Fibroblast of lung (primary cell): ENCODE data around the gene TNIP1. TPM values are rescaled to one million over a fixed set of nuclear protein-coding genes. Genes with fewer than 3 reads are reported as not detected.

ENCODE experiments used
- DNase-seq, 2 donors: peaks; one replicate each; pipeline versions ENCODE4 v3.0.0 to v3.0.0-alpha.2; 2010; ENCODE audit warnings: low read depth in 2 of 2
- H2AFZ ChIP-seq: 2 replicates; pipeline ENCODE4 v1.5.1; 2012; ENCODE audit warnings: low read length, control low read depth, inconsistent platforms
- H3K27ac ChIP-seq: 2 replicates; pipeline ENCODE4 v1.5.1; 2011; ENCODE audit warnings: low read length, control low read depth; ENCODE audit not compliant: insufficient read depth
- H3K27me3 ChIP-seq: 2 replicates; pipeline ENCODE4 v1.5.1; 2011; ENCODE audit warnings: mild to moderate bottlenecking, low read length; ENCODE audit not compliant: control insufficient read depth, insufficient read depth
- H3K36me3 ChIP-seq: 2 replicates; pipeline ENCODE4 v1.5.1; 2011; ENCODE audit warnings: low read length; ENCODE audit not compliant: control insufficient read depth, insufficient read depth
- H3K4me1 ChIP-seq: 2 replicates; pipeline ENCODE4 v1.5.1; 2011; ENCODE audit warnings: low read length; ENCODE audit not compliant: control insufficient read depth, insufficient read depth; ENCODE audit errors: extremely low read depth
- H3K4me2 ChIP-seq: 2 replicates; pipeline ENCODE4 v1.5.1; 2011; ENCODE audit warnings: low read length, control low read depth; ENCODE audit not compliant: insufficient read depth; ENCODE audit errors: extremely low read depth
- H3K4me3 ChIP-seq, 4 experiments: fragments of 200-600 bp in 1 of 4; sonication (generic) in 1 of 4; replicated peaks in 1 of 4; 2 replicates each; pipeline ENCODE4 v1.5.1; 2011 to 2016; ENCODE audit warnings: low read length in 4 of 4, low read depth in 3 of 4, mild to moderate bottlenecking in 3 of 4, control low read depth in 2 of 4, inconsistent platforms in 1 of 4, mixed read lengths in 1 of 4; ENCODE audit not compliant: insufficient read depth in 1 of 4; ENCODE audit errors: control extremely low read depth in 1 of 4
- H3K79me2 ChIP-seq: 2 replicates; pipeline ENCODE4 v1.5.1; 2012; ENCODE audit warnings: mild to moderate bottlenecking, low read length, inconsistent platforms; ENCODE audit not compliant: control insufficient read depth, insufficient read depth
- H3K9ac ChIP-seq: 2 replicates; pipeline ENCODE4 v1.5.1; 2011; ENCODE audit warnings: mild to moderate bottlenecking, low read length, control low read depth; ENCODE audit not compliant: insufficient read depth
- H3K9me3 ChIP-seq: 2 replicates; pipeline ENCODE4 v1.5.1; 2012; ENCODE audit warnings: low read depth, low read length; ENCODE audit not compliant: control insufficient read depth, insufficient read depth
- H4K20me1 ChIP-seq: 2 replicates; pipeline ENCODE4 v1.5.1; 2011; ENCODE audit warnings: low read length; ENCODE audit not compliant: control insufficient read depth, insufficient read depth; ENCODE audit errors: extremely low read depth
- CTCF ChIP-seq, 2 donors: IDR thresholded peaks in 1 of 2; conservative IDR thresholded peaks in 1 of 2; 1 replicate in 1 of 2; 2 replicates in 1 of 2; pipeline ENCODE4 v1.5.1; 2011 to 2012; ENCODE audit warnings: low read length in 2 of 2, control low read depth in 1 of 2, inconsistent platforms in 1 of 2, low read depth in 1 of 2, mild to moderate bottlenecking in 1 of 2
- EZH2 ChIP-seq: IDR thresholded peaks from 2 replicates; pipeline ENCODE4 v1.5.1; 2012; ENCODE audit warnings: low read length, control low read depth, mild to moderate bottlenecking; ENCODE audit errors: missing control alignments
- polyA plus RNA-seq, 2 donors: library from polyadenylated mRNA; depleted of rRNA in 1 of 2; stranded (reverse) in 1 of 2; unstranded in 1 of 2; fragments of >200 nt; gene quantifications; 2 replicates each; pipeline ENCODE4 v1.2.1, GENCODE V29; 2011 to 2012; ENCODE audit warnings: missing spikeins in 1 of 2
- total RNA-seq: library from RNA; depleted of rRNA; stranded (reverse); fragments of >200 nt; gene quantifications from 2 replicates; pipeline ENCODE4 v1.2.1, GENCODE V29; 2014

TNIP1 gene
- total and polyA plus RNA-seq, 2 donors (not counting 1 experiment from before 2014, with no cell fraction given): 47.2 to 59.1 TPM

GRCh38 chr5:151051931-151052608 is 28.8 kb downstream of the TNIP1 start:
- H3K4me1 ChIP-seq: peaks cover 6% of the 10 kb centered on the region
- TF ChIP-seq EZH2 (no peak), CTCF (conservative IDR thresholded peaks at IDR 0.05 in 1 of 2, IDR thresholded peaks at IDR 0.05 in 1 of 2; ENCODE audit: low read depth in 1 of 2, low read length in 2 of 2) (no peak)
- no peak overlapping the region for H2AFZ ChIP-seq
- DNase-seq: no peak
- H3K27me3 ChIP-seq: no peaks in the 10 kb centered on the region
- no peaks in the 10 kb centered on the region for H4K20me1 ChIP-seq
- H3K4me3 ChIP-seq: no peak overlapping the region
- no peaks in the 10 kb centered on the region for H3K79me2 ChIP-seq
- no peak overlapping the region for H3K27ac ChIP-seq
- H3K36me3 ChIP-seq: peaks cover 3% of the 10 kb centered on the region
- no peak overlapping the region for H3K9ac ChIP-seq
- no peaks in the 10 kb centered on the region for H3K9me3 ChIP-seq
- no peak overlapping the region for H3K4me2 ChIP-seq

- H3K27me3 ChIP-seq: no peaks in the 10 kb centered on the region
- H3K27ac ChIP-seq: no peak overlapping the region
- H3K9me3 ChIP-seq: no peaks in the 10 kb centered on the region
- no peak overlapping the region for H3K4me2 ChIP-seq
- H2AFZ ChIP-seq: no peak overlapping the region
- H3K4me1 ChIP-seq: peaks cover 6% of the 10 kb centered on the region
- no peak overlapping the region for H3K9ac ChIP-seq
- no peak for TF ChIP-seq EZH2
- TF ChIP-seq CTCF (conservative IDR thresholded peaks at IDR 0.05 in 1 of 2, IDR thresholded peaks at IDR 0.05 in 1 of 2; ENCODE audit: low read depth in 1 of 2, low read length in 2 of 2): peak; percentile 94 to 97
- peak; percentile 64 to 83 for DNase-seq
- no peaks in the 10 kb centered on the region for H3K79me2 ChIP-seq
- H3K36me3 ChIP-seq: peaks cover 5% of the 10 kb centered on the region
- H3K4me3 ChIP-seq: no peak overlapping the region
- no peaks in the 10 kb centered on the region for H4K20me1 ChIP-seq
Measured at GRCh38 chr5:151051066-151051930, 29.5 kb downstream of the TNIP1 start.

- H3K27me3 ChIP-seq: no peaks in the 10 kb centered on the region
- peaks cover 6% of the 10 kb centered on the region for H3K4me1 ChIP-seq
- TF ChIP-seq CTCF (conservative IDR thresholded peaks at IDR 0.05 in 1 of 2, IDR thresholded peaks at IDR 0.05 in 1 of 2; ENCODE audit: low read depth in 1 of 2, low read length in 2 of 2) (peak; percentile 37 to 54), EZH2 (no peak)
- peaks cover 7% of the 10 kb centered on the region for H3K36me3 ChIP-seq
- H2AFZ ChIP-seq: no peak overlapping the region
- no peaks in the 10 kb centered on the region for H3K79me2 ChIP-seq
- H3K9ac ChIP-seq: no peak overlapping the region
- no peaks in the 10 kb centered on the region for H3K9me3 ChIP-seq
- no peak overlapping the region for H3K4me2 ChIP-seq
- no peak overlapping the region for H3K27ac ChIP-seq
- H4K20me1 ChIP-seq: no peaks in the 10 kb centered on the region
- H3K4me3 ChIP-seq: no peak overlapping the region
- peak in 1 of 2 donors; percentile 34 for DNase-seq
Measured at GRCh38 chr5:151048526-151048925, 32.3 kb downstream of the TNIP1 start.
